ENCODE results near the gene DRAP1. TPM values are rescaled to one million over a fixed set of nuclear protein-coding genes. Genes with fewer than 3 reads are reported as not detected.

Gene DRAP1
- total RNA-seq, 1 experiment from 2014 or later: 105 TPM

DNA sequence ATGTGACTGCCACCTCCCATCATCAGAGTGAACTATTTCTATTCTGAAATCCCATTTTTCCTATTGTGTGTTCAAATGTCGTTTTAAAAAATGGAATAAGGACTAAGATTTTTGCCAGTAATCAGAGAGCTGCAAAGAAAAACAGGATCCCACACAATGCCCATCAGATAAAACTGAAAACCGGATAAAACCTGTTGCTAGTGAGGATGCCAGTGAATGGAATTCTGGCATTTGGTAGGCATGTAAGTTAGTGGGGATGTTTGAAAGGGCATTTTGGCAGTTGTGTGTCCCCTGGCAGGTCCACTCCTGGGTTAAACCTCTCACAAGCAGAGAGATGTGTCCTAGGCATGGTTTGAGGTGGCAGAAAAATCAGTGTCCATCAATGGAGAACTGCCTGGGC, 6.2 kb downstream of the DRAP1 start:
- Histone ChIP-seq H3K56ac (ENCODE audit: insufficient read length, low read depth, low read length) (no peak overlapping the region), H3K4ac (ENCODE audit: low read depth, low read length) (no peak overlapping the region), H4K91ac (ENCODE audit: insufficient read length, low read depth, low read length) (no peak overlapping the region), H3K4me1 (ENCODE audit: insufficient read depth, low read length) (no peaks in the 10 kb centered on the region), H3T11ph (ENCODE audit: low read length) (no peak overlapping the region), H4K5ac (ENCODE audit: insufficient read length, low read depth, low read length) (no peak overlapping the region), H3K9ac (ENCODE audit: extremely low read depth, insufficient read length, low read length) (no peak overlapping the region), H2BK20ac (ENCODE audit: low read depth, low read length, poor library complexity, severe bottlenecking) (no peak overlapping the region), H2BK12ac (ENCODE audit: insufficient read length, low read depth, low read length) (no peak overlapping the region), H4K20me1 (ENCODE audit: control insufficient read depth, insufficient read depth, insufficient read length) (no peaks in the 10 kb centered on the region), H3K9me3 (ENCODE audit: control insufficient read depth, low read depth, low read length) (no peaks in the 10 kb centered on the region), H3K27me3 (ENCODE audit: insufficient read depth, low read length) (no peaks in the 10 kb centered on the region), H3K23me2 (ENCODE audit: insufficient read length, low read depth, low read length, poor library complexity, severe bottlenecking) (no peaks in the 10 kb centered on the region), H3K4me2 (ENCODE audit: insufficient read depth, insufficient read length, low read length) (no peak overlapping the region), H3K27ac (ENCODE audit: insufficient read length, low read depth, low read length) (no peak overlapping the region), H3K79me2 (ENCODE audit: insufficient read depth, low read length) (no peaks in the 10 kb centered on the region), H2BK120ac (ENCODE audit: low read depth, low read length, poor library complexity, severe bottlenecking) (no peak overlapping the region), H2BK5ac (ENCODE audit: insufficient read length, low read length) (no peak overlapping the region), H3K79me1 (ENCODE audit: insufficient read depth, low read depth, low read length, poor library complexity, severe bottlenecking) (no peaks in the 10 kb centered on the region), H2AFZ (ENCODE audit: low read length) (no peak overlapping the region), H4K8ac (replicated peaks; ENCODE audit: insufficient read length, low read depth, low read length) (no peak overlapping the region), H2AK5ac (ENCODE audit: insufficient read length, low read length) (no peak overlapping the region), H3K23ac (ENCODE audit: insufficient read length, low read depth, low read length) (no peak overlapping the region), H2BK15ac (ENCODE audit: low read depth, low read length) (no peak overlapping the region), H3K14ac (ENCODE audit: insufficient read depth, low read length) (no peak overlapping the region), H3K18ac (ENCODE audit: insufficient read length, low read depth, low read length) (no peak overlapping the region)
- H3K27ac Mint-ChIP-seq: no peak overlapping the region; a peak in 1 of 7 replicates
- peaks cover 3 to 21% of the 10 kb centered on the region in 2 experiments for H3K4me1 Mint-ChIP-seq
- peaks cover 1 to 18% (median 18%) of the 10 kb centered on the region in 3 experiments; a peak in 6 of 7 replicates for H3K36me3 Mint-ChIP-seq (ENCODE audit: insufficient read depth in 1 of 3, low read depth in 3 of 3)
- DNase-seq: no peak
- H3K4me3 Mint-ChIP-seq: no peak overlapping the region; a peak in 1 of 5 replicates
- no peaks in the 10 kb centered on the region for H3K27me3 Mint-ChIP-seq (ENCODE audit: low read depth)
- TF ChIP-seq, protein P1, sequence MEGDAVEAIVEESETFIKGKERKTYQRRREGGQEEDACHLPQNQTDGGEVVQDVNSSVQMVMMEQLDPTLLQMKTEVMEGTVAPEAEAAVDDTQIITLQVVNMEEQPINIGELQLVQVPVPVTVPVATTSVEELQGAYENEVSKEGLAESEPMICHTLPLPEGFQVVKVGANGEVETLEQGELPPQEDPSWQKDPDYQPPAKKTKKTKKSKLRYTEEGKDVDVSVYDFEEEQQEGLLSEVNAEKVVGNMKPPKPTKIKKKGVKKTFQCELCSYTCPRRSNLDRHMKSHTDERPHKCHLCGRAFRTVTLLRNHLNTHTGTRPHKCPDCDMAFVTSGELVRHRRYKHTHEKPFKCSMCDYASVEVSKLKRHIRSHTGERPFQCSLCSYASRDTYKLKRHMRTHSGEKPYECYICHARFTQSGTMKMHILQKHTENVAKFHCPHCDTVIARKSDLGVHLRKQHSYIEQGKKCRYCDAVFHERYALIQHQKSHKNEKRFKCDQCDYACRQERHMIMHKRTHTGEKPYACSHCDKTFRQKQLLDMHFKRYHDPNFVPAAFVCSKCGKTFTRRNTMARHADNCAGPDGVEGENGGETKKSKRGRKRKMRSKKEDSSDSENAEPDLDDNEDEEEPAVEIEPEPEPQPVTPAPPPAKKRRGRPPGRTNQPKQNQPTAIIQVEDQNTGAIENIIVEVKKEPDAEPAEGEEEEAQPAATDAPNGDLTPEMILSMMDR (conservative IDR thresholded peaks at IDR 0.05): no peak
- no CpG with 5 or more reads among the region's 2 CpGs for WGBS (ENCODE audit: extremely low coverage, insufficient read length, low lambda C conversion rate)
- no peaks in the 10 kb centered on the region for H3K9me3 Mint-ChIP-seq

Measured in H9 (cell line).